ENCODE data around the gene MAP3K5. TPM values are rescaled to one million over a fixed set of nuclear protein-coding genes. Genes with fewer than 3 reads are reported as not detected.
A peak's percentile ranks its signal among the peaks of the same experiment; 100 is the strongest.

MAP3K5 gene
- total RNA-seq, 2 experiments from 2014 or later, result 6.7 to 7.3 TPM

DNA sequence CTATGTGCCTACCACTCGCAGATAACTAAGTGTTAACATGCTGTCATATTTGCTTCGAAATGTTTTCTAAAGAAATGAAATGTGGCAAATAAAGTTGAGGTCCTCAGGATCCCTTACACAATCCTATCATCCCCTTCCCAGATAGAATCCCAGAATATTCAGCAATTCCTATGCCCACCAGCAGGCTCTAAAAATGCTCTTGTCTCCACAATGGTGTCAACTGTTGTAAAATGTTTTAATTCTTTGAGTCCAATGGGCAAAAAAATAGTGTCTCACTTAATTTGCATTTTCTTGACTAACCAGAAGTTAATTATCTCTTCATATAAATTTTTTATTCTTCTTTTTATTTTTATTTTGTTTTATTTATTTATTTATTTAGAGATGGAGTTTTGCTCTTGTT lies 138.2 kb downstream of the MAP3K5 start:
- ChIA-PET POLR2A (no interaction called here), CTCF (interaction anchor here (1.0 to 1.1 kb wide), 2 partner anchors 9 to 138 kb away, joined by 4 to 5 read pairs; partner anchors contain the start of gene MAP3K5)
- no peak overlapping the region for H3K27ac Mint-ChIP-seq
- DNase-seq, result no peak
- no peaks in the 10 kb centered on the region for H3K27me3 Mint-ChIP-seq
- no peak overlapping the region for H3K4me3 Mint-ChIP-seq
- intact Hi-C loops (cut with DNase I, micrococcal nuclease), result no loop called here
- no peaks in the 10 kb centered on the region for H3K4me1 Mint-ChIP-seq
- no peaks in the 10 kb centered on the region for H3K9me3 Mint-ChIP-seq (ENCODE audit: low read depth)
- no peak for ATAC-seq
- H3K36me3 Mint-ChIP-seq (ENCODE audit: low read depth), result peaks cover 3% of the 10 kb centered on the region

- Mint-ChIP-seq H3K9me3 (ENCODE audit: low read depth) (no peaks in the 10 kb centered on the region), H3K4me1 (no peaks in the 10 kb centered on the region), H3K27me3 (no peaks in the 10 kb centered on the region), H3K27ac (no peak overlapping the region), H3K4me3 (no peak overlapping the region), H3K36me3 (ENCODE audit: low read depth) (no peaks in the 10 kb centered on the region)
- CTCF ChIA-PET, result interaction anchor here (2.0 kb wide), 1 partner anchor 140 kb away, joined by 7 read pairs; the partner anchor contains the start of gene MAP3K5
- DNase-seq (no peak), ATAC-seq (no peak)
- POLR2A ChIA-PET, result no interaction called here
- intact Hi-C loops (cut with DNase I, micrococcal nuclease), result no loop called here
Measured at GRCh38 chr6:136652656-136653055, 139.6 kb downstream of the MAP3K5 start.

DNA sequence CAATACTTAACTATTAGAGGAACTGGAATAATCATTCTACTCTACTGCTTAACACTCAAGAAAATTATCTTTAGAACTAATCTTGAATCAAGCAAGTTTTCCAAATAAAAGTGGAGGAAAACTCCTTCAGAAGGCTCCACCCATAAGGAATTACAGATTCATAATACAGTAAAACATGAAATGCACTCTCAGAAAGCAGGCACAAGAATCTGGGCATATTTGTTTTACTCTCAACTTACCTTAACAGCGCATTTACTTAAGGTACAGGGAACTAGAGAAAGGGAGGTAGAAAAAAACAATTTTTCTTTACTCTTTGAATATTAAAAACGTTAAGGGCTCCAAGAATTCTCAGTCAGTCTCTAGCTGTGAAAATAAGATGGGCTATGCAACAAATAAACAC lies 140.3 kb downstream of the MAP3K5 start:
- Mint-ChIP-seq H3K4me3 (no peak overlapping the region), H3K27ac (no peak overlapping the region), H3K27me3 (no peaks in the 10 kb centered on the region), H3K4me1 (no peaks in the 10 kb centered on the region), H3K9me3 (ENCODE audit: low read depth) (no peaks in the 10 kb centered on the region), H3K36me3 (ENCODE audit: low read depth) (no peaks in the 10 kb centered on the region)
- ATAC-seq (no peak), DNase-seq (no peak)
- CTCF ChIA-PET, result interaction anchor here (1.1 to 2.0 kb wide), 4 partner anchors 14 to 170 kb away, joined by 3 to 7 read pairs (median 4); partner anchors contain the start of gene MAP3K5
- POLR2A ChIA-PET, result no interaction called here
- intact Hi-C loops (cut with DNase I, micrococcal nuclease), result no loop called here

GRCh38 chr6:136647363-136647852 lies 144.9 kb downstream of the MAP3K5 start:
- DNase-seq (peak; percentile 66), ATAC-seq (peak; percentile 97)
- POLR2A ChIA-PET, result interaction anchor here (0.6 to 1.3 kb wide), 4 partner anchors 77 to 1161 kb away, joined by 3 to 5 read pairs (median 3); partner anchors contain the start of gene MAP3K5
- Mint-ChIP-seq H3K36me3 (ENCODE audit: low read depth) (no peaks in the 10 kb centered on the region), H3K27me3 (no peaks in the 10 kb centered on the region), H3K4me1 (no peaks in the 10 kb centered on the region), H3K27ac (no peak overlapping the region), H3K9me3 (ENCODE audit: low read depth) (no peaks in the 10 kb centered on the region), H3K4me3 (no peak overlapping the region)
- CTCF ChIA-PET, result interaction anchor here (0.8 to 9.2 kb wide), 5 partner anchors 9 to 366 kb away, joined by 3 to 263 read pairs (median 4); partner anchors contain the start of gene MAP3K5
- intact Hi-C loops (cut with DNase I, micrococcal nuclease), result loop anchor here (1.0 to 5.0 kb wide), 3 partner anchors 105 to 357 kb away; partner anchors contain the start of gene PEX7 (in 1 of the 2)

DNA sequence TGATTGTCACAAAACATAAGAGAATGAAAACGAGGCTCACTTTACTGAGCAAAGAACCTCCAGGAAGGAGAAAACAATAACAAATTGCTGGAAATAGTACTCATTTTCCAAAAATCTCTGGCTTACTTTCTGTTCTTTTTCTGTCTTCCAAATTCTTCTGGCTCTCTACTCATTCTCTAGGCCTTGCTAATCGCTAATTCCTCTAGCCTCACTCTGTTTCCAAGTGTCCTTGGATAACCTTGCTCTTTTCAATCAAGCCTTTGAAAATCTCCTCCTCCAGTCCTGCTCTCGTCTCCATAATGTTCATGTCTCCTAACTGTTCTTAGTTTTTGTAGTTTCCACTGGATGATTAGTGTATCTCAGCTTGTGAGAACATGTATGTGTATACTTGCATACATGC lies 145.9 kb downstream of the MAP3K5 start:
- POLR2A ChIA-PET, result interaction anchor here (1.3 kb wide), 1 partner anchor 146 kb away, joined by 5 read pairs; the partner anchor contains the start of gene MAP3K5
- no peaks in the 10 kb centered on the region for H3K9me3 Mint-ChIP-seq (ENCODE audit: low read depth)

DNA sequence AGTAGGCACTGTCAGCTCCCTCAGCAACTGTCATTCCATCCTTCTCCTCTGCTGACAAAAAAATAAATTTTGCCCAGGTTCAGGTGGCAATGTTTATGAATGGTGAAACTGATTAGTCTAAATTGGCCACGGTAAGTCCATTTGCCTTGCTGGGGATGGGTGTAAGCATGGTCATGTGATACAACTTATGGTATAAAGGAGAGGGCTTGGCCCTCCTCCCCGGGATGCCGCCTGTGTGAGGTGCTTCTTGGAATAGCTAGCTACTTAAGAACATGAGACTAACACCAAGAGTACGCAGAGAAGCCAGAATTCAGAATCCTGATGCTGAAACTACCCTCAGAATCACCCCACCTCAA lies 147.7 kb downstream of the MAP3K5 start:
- Mint-ChIP-seq H3K4me3 (no peak overlapping the region), H3K4me1 (no peaks in the 10 kb centered on the region), H3K9me3 (ENCODE audit: low read depth) (no peaks in the 10 kb centered on the region), H3K27me3 (no peaks in the 10 kb centered on the region), H3K36me3 (ENCODE audit: low read depth) (peaks cover 3% of the 10 kb centered on the region), H3K27ac (no peak overlapping the region)
- POLR2A ChIA-PET, result interaction anchor here (0.5 to 1.6 kb wide), 3 partner anchors 116 to 213 kb away, joined by 3 to 13 read pairs (median 3); partner anchors contain the start of gene MAP3K5
- DNase-seq (no peak), ATAC-seq (no peak)
- CTCF ChIA-PET, result interaction anchor here (0.6 to 9.2 kb wide), 47 partner anchors 9 to 573 kb away, joined by 3 to 263 read pairs (median 5); partner anchors contain the start of genes MAP3K5 and SLC35D3
- intact Hi-C loops (cut with DNase I, micrococcal nuclease), result loop anchor here (1.0 to 5.0 kb wide), 4 partner anchors 62 to 283 kb away; no protein-coding TSS in a partner anchor

More for the DNA sequence above, 145.9 kb downstream of the MAP3K5 start:
- H3K4me1 Mint-ChIP-seq, result no peaks in the 10 kb centered on the region
- intact Hi-C loops (cut with DNase I, micrococcal nuclease), result loop anchor here in 1 of 2 experiments (5.0 kb wide), 1 partner anchor 106 kb away; no protein-coding TSS in a partner anchor
- H3K36me3 Mint-ChIP-seq (ENCODE audit: low read depth), result peaks cover 3% of the 10 kb centered on the region
- no peak for DNase-seq
- ATAC-seq, result no peak
- no peak overlapping the region for H3K4me3 Mint-ChIP-seq
- no peaks in the 10 kb centered on the region for H3K27me3 Mint-ChIP-seq
- CTCF ChIA-PET, result interaction anchor here (0.6 to 9.2 kb wide), 6 partner anchors 11 to 367 kb away, joined by 3 to 263 read pairs (median 4); partner anchors contain the start of gene MAP3K5
- no peak overlapping the region for H3K27ac Mint-ChIP-seq

DNA sequence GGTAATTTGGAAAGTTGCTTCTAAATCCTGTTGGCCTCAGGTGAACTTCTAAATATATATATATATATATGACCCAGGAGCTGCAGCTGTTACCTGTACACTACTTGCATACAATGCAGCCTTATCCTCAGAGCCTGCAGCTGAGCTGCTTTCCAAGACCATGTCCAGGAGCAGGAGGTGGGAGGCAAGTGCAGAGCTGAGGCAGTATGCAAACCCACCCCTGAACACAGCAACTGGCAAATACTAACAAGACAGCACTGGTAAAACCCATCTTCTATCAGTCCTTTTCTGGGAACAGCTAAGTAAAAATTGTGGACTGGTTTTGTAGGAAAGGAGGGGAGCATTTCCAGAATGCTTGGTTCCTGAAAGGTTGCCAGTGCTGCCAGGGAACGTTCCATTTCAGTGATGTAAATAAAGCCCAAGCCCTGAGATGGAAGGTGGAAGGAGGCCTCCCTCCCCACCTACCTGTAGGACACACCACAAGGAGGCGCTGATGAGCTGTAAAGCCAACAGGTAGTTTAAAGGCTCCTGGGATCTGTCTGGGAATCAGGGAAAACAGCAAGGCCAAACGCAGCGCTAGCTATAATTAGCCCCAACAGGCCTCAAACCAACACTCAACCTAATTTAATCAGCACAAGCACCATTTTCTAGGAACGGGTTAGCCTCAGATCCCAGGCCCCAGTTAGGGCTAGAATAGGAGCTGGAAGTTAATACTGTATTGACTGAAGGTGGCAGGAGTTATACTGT lies 148.3 kb downstream of the MAP3K5 start:
- peaks cover 3% of the 10 kb centered on the region for H3K36me3 Mint-ChIP-seq (ENCODE audit: low read depth)
- H3K4me3 Mint-ChIP-seq, result no peak overlapping the region
- ChIA-PET POLR2A (interaction anchor here (0.5 to 1.6 kb wide), 3 partner anchors 117 to 212 kb away, joined by 3 to 13 read pairs (median 3); partner anchors contain the start of gene MAP3K5), CTCF (interaction anchor here (0.6 to 9.2 kb wide), 51 partner anchors 9 to 572 kb away, joined by 3 to 263 read pairs (median 4); partner anchors contain the start of genes MAP3K5 and SLC35D3)
- intact Hi-C loops (cut with DNase I, micrococcal nuclease), result loop anchor here (1.0 to 5.0 kb wide), 4 partner anchors 61 to 283 kb away; no protein-coding TSS in a partner anchor
- H3K27me3 Mint-ChIP-seq, result no peaks in the 10 kb centered on the region
- ATAC-seq, result peak; percentile 57
- DNase-seq, result peak; percentile 90
- H3K27ac Mint-ChIP-seq, result no peak overlapping the region
- no peaks in the 10 kb centered on the region for H3K4me1 Mint-ChIP-seq
- no peaks in the 10 kb centered on the region for H3K9me3 Mint-ChIP-seq (ENCODE audit: low read depth)

DNA sequence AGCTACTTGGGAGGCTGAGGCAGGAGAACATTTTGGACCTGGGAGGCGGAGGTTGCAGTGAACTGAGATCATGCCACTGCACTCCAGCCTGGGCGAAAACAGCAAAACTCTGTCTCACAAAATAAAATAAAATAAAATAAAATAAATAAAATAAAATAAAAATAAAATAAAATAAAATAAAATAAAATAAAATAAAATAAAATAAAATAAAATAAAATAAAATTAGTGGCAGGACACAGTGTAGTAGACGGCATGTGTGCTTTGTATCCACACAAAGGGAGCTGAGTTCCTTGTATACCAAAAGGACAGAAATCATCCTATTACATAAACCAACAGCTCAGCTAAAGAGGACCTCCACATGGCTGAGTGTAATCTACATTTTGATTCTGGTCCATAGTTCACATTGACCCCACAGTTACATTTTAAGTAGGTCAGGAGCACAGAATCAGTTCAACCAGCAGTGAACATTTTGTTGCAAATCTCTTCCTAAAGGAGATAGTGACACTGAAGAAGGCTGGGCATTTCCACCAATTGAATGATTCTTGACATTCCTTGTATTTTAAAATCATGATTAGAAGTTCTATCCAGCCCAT lies 150.3 kb downstream of the MAP3K5 start:
- ChIA-PET CTCF (interaction anchor here (0.8 to 9.2 kb wide), 3 partner anchors 10 to 153 kb away, joined by 3 to 263 read pairs (median 39); partner anchors contain the start of gene MAP3K5), POLR2A (interaction anchor here (0.5 kb wide), 1 partner anchor 26 kb away, joined by 5 read pairs; no protein-coding TSS in a partner anchor)
- Mint-ChIP-seq H3K9me3 (ENCODE audit: low read depth) (no peaks in the 10 kb centered on the region), H3K4me3 (no peak overlapping the region), H3K27ac (no peak overlapping the region), H3K27me3 (no peaks in the 10 kb centered on the region), H3K36me3 (ENCODE audit: low read depth) (peaks cover 3% of the 10 kb centered on the region), H3K4me1 (no peaks in the 10 kb centered on the region)
- no peak for ATAC-seq
- no peak for DNase-seq
- intact Hi-C loops (cut with DNase I, micrococcal nuclease), result loop anchor here in 1 of 2 experiments (5.0 kb wide), 1 partner anchor 285 kb away; no protein-coding TSS in a partner anchor

DNA sequence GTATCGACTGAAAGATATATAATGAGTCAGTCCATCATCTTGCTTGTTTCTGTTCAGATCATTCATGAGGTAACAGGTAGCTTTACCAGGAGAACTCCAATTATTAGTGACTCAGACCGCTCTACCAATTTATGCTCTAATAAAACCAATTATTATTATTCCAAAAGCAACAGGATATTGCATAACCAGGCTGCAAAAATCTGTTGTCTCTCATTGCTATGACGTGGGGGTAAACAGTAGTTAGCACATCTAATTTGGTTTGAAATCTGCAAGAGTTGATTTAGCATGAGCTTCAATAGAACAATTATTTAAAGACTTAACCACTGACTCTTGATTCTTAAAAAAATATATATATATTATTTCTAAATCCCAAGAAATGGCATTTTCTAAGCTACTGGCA lies 151.1 kb downstream of the MAP3K5 start:
- ChIA-PET CTCF (interaction anchor here (0.8 to 9.2 kb wide), 3 partner anchors 9 to 153 kb away, joined by 3 to 263 read pairs (median 4); partner anchors contain the start of gene MAP3K5), POLR2A (no interaction called here)
- no peaks in the 10 kb centered on the region for H3K27me3 Mint-ChIP-seq
- DNase-seq (no peak), ATAC-seq (no peak)
- intact Hi-C loops (cut with DNase I, micrococcal nuclease), result loop anchor here in 1 of 2 experiments (5.0 kb wide), 1 partner anchor 286 kb away; no protein-coding TSS in a partner anchor
- H3K9me3 Mint-ChIP-seq (ENCODE audit: low read depth), result no peaks in the 10 kb centered on the region
- no peaks in the 10 kb centered on the region for H3K4me1 Mint-ChIP-seq
- no peak overlapping the region for H3K27ac Mint-ChIP-seq
- H3K4me3 Mint-ChIP-seq, result no peak overlapping the region
- H3K36me3 Mint-ChIP-seq (ENCODE audit: low read depth), result peaks cover 3% of the 10 kb centered on the region

GRCh38 chr6:136640132-136640915 lies 152.0 kb downstream of the MAP3K5 start:
- DNase-seq, result no peak
- Mint-ChIP-seq H3K27ac (no peak overlapping the region), H3K27me3 (no peaks in the 10 kb centered on the region), H3K9me3 (ENCODE audit: low read depth) (no peaks in the 10 kb centered on the region), H3K36me3 (ENCODE audit: low read depth) (peaks cover 3% of the 10 kb centered on the region), H3K4me3 (no peak overlapping the region), H3K4me1 (no peaks in the 10 kb centered on the region)
- CTCF ChIA-PET, result interaction anchor here (1.0 to 9.2 kb wide), 2 partner anchors 148 to 154 kb away, joined by 4 to 263 read pairs; partner anchors contain the start of gene MAP3K5
- POLR2A ChIA-PET, result no interaction called here
- intact Hi-C loops (cut with DNase I, micrococcal nuclease), result loop anchor here in 1 of 2 experiments (5.0 kb wide), 1 partner anchor 287 kb away; no protein-coding TSS in a partner anchor
- ATAC-seq, result no peak

Measured in activated CD4-positive, alpha-beta T cell treated with anti-CD3 and anti-CD28 coated beads for 36 hours (primary cell).